KMS-11 (cell line): ENCODE results near the gene IER5.

Experiments used
- H2AFZ ChIP-seq: fragments of 200-600 bp; sonication (generic); 2 replicates; pipeline ENCODE4 v1.6.1; 2016; ENCODE audit warnings: antibody characterized with exemption, mixed run types, low read depth
- H3K27ac ChIP-seq: fragments of 200-600 bp; sonication (generic); 2 replicates; pipeline ENCODE4 v1.6.1; 2016; ENCODE audit warnings: mild to moderate bottlenecking, mixed run types
- H3K27me3 ChIP-seq: fragments of 200-600 bp; sonication (generic); 2 replicates; pipeline ENCODE4 v1.6.1; 2017; ENCODE audit warnings: mild to moderate bottlenecking, low read depth, mixed run types, moderate library complexity; ENCODE audit not compliant: insufficient read depth
- H3K36me3 ChIP-seq: fragments of 200-600 bp; sonication (generic); 2 replicates; pipeline ENCODE4 v1.6.1; 2017; ENCODE audit warnings: mild to moderate bottlenecking, mixed run types; ENCODE audit not compliant: insufficient read depth
- H3K4me1 ChIP-seq: fragments of 200-600 bp; sonication (generic); 2 replicates; pipeline ENCODE4 v1.6.1; 2016; ENCODE audit warnings: mild to moderate bottlenecking, low read depth, mixed run types; ENCODE audit not compliant: poor library complexity, severe bottlenecking
- H3K4me2 ChIP-seq: fragments of 200-600 bp; sonication (generic); 2 replicates; pipeline ENCODE4 v1.7.0; 2016; ENCODE audit warnings: mild to moderate bottlenecking, mixed run types
- H3K4me3 ChIP-seq: fragments of 200-600 bp; sonication (generic); IDR thresholded peaks from 2 replicates; pipeline ENCODE4 v1.6.1; 2017; ENCODE audit warnings: low read depth, low read length, mixed read lengths; ENCODE audit not compliant: insufficient read depth
- H3K79me2 ChIP-seq: fragments of 200-600 bp; sonication (generic); 2 replicates; pipeline ENCODE4 v1.6.1; 2016; ENCODE audit warnings: low read depth, mixed run types; ENCODE audit not compliant: insufficient read depth
- H3K9ac ChIP-seq: fragments of 200-600 bp; sonication (generic); 2 replicates; pipeline ENCODE4 v1.6.1; 2016; ENCODE audit warnings: mild to moderate bottlenecking, mixed run types
- H4K20me1 ChIP-seq: fragments of 200-600 bp; sonication (generic); 2 replicates; pipeline ENCODE4 v1.6.1; 2016; ENCODE audit warnings: mild to moderate bottlenecking, mixed run types; ENCODE audit not compliant: insufficient read depth
- CTCF ChIP-seq: fragments of 200-600 bp; sonication (generic); conservative IDR thresholded peaks from 2 replicates; pipeline ENCODE4 v1.6.1; 2017; ENCODE audit warnings: low read depth, mild to moderate bottlenecking, antibody characterized with exemption, low read length, moderate library complexity, mixed read lengths

IER5 gene

DNA sequence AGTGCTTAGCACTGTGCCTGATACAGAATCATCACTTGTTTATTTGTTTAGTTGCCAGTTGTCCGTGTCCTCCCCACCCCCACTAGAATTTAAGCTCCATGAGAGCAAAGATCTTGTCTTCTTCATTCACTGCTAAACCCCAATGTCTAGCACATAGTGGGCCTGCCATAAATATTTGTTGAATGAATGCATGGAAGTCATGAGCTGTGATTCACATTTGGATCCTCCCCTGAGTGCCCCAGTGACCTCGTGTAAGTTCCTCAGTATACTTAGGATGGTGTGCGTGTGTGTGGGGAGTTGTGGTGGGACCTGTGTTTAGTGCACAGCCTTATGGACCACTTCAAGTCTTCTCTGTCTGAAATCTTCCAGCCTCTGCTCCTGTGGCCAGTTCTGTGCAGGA, 23.1 kb downstream of the IER5 start:
- H4K20me1 ChIP-seq = no peaks in the 10 kb centered on the region
- H3K4me3 ChIP-seq = no peak overlapping the region
- H3K4me2 ChIP-seq = no peak overlapping the region
- no peak overlapping the region for H3K9ac ChIP-seq
- H3K27ac ChIP-seq = no peak overlapping the region
- H3K79me2 ChIP-seq = no peaks in the 10 kb centered on the region
- H2AFZ ChIP-seq = no peak overlapping the region
- H3K4me1 ChIP-seq = no peaks in the 10 kb centered on the region
- peaks cover 19% of the 10 kb centered on the region for H3K27me3 ChIP-seq
- TF ChIP-seq CTCF = no peak
- no peaks in the 10 kb centered on the region for H3K36me3 ChIP-seq

DNA sequence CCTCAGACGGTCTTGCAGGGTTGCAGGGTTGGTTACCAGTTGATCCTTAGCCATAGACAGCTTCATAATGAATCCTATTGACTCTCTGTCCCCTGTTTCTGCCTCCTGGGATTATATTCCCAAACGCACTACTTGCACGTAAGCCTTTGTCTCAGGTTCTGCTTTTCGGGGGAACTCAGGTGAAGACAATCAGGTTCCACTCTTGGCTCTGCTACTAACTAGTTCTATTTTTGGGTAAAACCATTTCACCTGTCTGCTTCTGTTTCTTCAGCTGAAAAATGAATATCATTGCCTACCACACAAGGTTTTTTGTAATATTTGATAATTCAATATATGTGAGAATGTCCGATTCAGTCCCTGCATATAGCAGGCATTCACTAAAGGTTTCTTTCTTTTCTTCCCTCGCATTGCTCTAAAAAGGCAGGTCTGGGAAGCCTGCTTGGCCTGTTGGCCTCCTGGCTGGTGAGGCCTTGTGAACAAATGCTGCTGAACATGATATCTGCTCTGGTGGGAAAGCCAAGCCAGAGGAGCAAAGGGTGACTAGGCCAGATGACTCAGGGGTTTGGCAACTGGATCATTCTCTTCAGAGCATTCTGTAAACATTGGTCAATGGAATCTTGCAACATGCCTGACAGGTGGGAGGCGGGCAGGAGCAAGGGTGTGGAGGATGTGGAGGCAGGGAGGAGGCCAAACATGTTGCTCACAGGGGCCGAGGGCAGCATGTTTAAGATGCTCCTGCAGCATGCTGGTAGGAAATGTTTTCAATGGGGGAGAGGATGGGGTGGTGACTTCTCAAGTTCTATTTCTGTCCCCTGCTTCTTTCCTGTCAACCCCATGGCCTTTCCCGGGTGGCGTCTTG, 23.8 kb downstream of the IER5 start:
- TF ChIP-seq CTCF = no peak
- no peak overlapping the region for H3K4me2 ChIP-seq
- H3K27me3 ChIP-seq = peaks cover 11% of the 10 kb centered on the region
- H2AFZ ChIP-seq = no peak overlapping the region
- no peaks in the 10 kb centered on the region for H4K20me1 ChIP-seq
- no peaks in the 10 kb centered on the region for H3K4me1 ChIP-seq
- H3K4me3 ChIP-seq = no peak overlapping the region
- H3K79me2 ChIP-seq = no peaks in the 10 kb centered on the region
- no peaks in the 10 kb centered on the region for H3K36me3 ChIP-seq
- H3K27ac ChIP-seq = no peak overlapping the region
- H3K9ac ChIP-seq = no peak overlapping the region

DNA sequence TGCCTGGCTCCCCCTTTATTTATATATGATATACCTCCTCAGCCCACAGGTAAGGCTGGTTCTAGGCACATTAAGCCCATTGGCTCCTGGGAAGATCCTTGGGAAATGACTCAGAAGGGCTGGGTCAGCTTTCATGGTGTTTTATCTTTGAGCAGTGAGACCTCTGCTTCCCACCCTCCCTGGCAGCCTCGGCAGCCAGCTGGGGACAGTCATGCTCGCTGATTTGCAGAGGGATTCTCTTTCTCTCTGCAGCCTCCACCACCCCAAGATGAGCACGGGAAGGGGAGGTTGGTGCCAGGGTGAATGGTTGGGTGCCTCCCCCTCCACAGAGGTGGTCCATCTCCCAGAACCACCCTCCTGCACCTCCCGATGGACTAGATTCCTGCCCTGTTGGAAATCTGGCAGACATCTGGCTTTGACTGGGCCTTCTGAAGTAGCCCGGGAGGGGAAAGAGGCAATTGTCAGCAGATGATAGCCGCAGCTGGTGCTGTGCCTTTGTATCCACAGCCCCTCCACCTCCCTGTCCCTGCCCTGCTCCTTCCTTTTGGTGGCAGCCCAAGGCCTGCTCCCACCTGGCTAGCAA, 24.6 kb downstream of the IER5 start:
- Histone ChIP-seq H3K27ac (no peak overlapping the region), H2AFZ (no peak overlapping the region), H3K79me2 (no peaks in the 10 kb centered on the region), H3K36me3 (no peaks in the 10 kb centered on the region), H3K4me3 (no peak overlapping the region), H3K4me2 (no peak overlapping the region), H3K9ac (no peak overlapping the region), H3K27me3 (peaks cover 3% of the 10 kb centered on the region; the same call in 1 of the 2 replicates), H3K4me1 (no peaks in the 10 kb centered on the region), H4K20me1 (no peaks in the 10 kb centered on the region)
- no peak for TF ChIP-seq CTCF

DNA sequence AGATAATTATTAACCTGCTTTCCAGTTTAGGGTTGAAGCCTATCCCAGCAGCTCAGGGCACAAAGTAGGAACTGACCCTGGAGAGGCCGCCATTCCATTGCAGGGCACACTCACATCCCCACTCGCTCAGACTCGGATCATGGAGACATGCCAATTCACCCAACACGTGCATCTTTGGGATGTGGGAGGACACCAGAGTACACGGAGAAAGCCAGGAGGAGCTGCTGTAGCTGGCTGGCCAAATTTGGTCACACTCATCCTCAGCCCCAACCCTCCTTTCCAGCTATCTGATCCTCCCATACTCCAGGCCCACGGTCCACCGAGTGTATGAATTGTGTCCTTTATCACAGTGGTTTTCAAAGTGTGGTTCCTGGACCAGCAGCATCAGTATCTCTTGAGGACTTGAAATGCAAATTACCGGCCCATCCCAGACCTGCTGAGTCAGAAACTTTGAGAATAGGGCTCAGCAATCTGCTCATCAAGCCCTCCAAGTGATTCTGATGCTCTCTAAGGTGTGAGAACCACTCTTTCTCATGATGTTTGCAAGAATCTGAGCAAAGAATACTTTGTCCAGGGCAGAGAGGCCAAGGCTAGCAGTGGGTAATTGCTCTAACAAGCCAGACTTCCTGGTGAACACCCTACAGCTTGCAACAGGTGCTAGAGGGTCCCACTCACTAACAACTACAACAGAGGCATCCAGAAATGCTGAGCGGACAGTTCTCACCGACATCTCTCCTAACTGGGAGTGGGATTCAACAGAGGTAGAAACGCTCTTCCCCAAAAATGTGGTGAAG, 26.3 kb downstream of the IER5 start:
- no peaks in the 10 kb centered on the region for H3K36me3 ChIP-seq
- no peak overlapping the region for H3K4me3 ChIP-seq
- H2AFZ ChIP-seq = no peak overlapping the region
- H3K4me1 ChIP-seq = no peaks in the 10 kb centered on the region
- no peak overlapping the region for H3K4me2 ChIP-seq
- no peaks in the 10 kb centered on the region for H4K20me1 ChIP-seq
- no peak for TF ChIP-seq CTCF
- H3K9ac ChIP-seq = no peak overlapping the region
- no peak overlapping the region for H3K27ac ChIP-seq
- no peaks in the 10 kb centered on the region for H3K79me2 ChIP-seq
- no peaks in the 10 kb centered on the region for H3K27me3 ChIP-seq
